A204.1 (cell line): Measurements from ENCODE around the gene ANKRD11.
"Not testable (repeated sequence)": the region's sequence is repeated elsewhere in the genome, so short reads cannot be mapped to it uniquely, and the experiment has no call there.

Experiments used
- FAIRE-seq: peaks from 2 replicates; lab custom pipeline; 2012; peaks lifted over from hg19 to GRCh38; lab: Jason Lieb, UNC

ANKRD11 gene

GRCh38 chr16:89314357-89314756 is 176.0 kb downstream of the ANKRD11 start:
- FAIRE-seq = no peak

DNA sequence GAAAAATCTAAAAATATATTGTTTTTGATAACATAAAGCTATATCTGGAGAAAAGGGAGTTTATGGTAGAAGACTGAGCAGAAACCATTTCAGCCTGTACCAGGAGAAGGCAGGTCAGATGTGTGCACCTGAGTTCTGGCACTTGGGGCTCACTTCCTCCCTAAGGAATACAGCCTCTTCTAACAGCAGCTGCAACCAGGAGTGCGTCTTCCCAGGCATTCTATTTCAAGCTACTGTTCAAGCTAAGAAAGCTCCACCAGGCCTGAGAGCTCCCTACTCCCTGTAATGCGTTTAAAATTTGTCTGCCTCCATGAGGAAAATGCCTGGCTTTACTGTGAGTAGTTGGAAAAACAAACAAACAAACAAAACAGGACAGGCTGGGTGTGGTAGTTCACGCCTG is 176.8 kb downstream of the ANKRD11 start:
- FAIRE-seq = no peak

GRCh38 chr16:89312598-89313299 is 177.6 kb downstream of the ANKRD11 start:
- no peak for FAIRE-seq

- no peak for FAIRE-seq
Observed at GRCh38 chr16:89312194-89312593, 178.2 kb downstream of the ANKRD11 start.

GRCh38 chr16:89311636-89312035 is 178.7 kb downstream of the ANKRD11 start:
- FAIRE-seq = no peak

DNA sequence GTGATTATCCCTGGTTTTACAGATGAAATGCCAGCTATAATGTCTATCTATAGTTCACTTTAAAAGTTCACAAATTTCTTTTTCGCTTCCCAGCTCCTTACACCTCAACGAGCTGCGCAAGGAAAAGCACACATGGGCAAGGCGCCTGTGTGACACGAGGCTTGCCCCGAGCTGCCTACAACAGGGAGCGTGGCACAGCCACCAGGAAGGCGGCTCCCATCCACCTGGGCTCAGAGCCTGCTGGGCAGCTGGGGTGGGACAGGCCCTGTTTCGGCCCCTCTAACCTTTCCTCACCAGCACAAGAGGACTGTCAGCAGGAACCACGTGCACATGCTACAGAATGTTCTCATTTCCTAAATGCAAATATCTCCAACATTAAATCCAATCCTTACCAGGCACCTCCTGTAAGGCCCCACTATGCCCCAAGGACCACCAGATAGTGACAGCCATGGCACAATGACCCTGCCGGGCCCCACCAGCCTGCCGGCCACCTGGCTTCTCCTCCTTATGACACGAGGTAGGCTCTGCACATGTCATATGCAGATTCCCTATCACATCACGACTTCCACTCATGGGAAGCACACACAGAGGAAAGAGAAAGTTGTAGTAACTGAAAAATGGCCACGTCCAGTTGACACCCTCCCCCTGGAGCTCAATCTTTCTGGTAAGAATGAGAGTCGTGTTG is 180.8 kb downstream of the ANKRD11 start:
- no peak for FAIRE-seq

DNA sequence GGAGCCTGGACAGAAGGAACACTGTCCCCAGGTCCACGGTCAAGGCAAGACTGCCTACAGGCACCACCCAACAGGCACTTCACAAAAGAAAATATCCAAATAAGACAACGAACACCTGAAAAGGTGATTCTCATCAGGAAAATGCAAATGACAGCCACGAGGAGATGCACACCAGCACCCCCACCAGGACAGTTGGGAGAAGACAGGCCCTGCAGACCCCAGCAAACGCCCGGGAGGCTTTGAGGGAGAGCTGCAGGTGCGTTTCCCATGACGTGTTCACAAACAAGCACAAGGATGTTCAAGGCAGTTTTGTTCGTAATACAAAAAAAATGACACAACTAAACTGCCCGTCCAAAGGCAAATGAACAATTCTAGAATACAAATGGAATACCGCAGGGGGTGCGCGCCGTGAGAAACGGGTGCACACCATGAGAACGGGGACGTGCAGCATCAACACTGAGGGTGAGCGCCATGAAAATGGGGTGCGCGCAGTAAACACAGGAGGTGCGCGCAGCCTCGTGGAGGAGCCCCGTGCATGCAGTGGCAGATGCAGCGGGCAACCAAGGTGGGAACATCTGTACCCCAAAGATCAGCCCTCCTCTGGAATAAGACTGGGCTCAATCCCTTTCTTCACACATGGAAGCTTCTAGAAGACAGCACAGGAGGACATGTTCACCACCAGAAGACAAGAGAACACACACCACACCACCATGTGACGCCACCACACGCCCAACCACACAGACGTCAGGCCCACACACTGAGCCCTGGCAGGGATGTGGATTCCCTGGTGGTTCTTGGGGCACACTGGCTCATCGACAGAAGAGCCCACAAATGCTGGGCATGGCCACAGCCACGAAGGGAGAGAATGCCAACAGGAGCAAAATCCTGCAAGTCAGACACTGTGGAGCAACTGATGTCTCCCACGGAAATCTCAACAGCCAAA is 181.7 kb downstream of the ANKRD11 start:
- no peak for FAIRE-seq

- no peak for FAIRE-seq
Observed at GRCh38 chr16:89307421-89307805, 182.9 kb downstream of the ANKRD11 start.

- not testable (repeated sequence) for FAIRE-seq
Observed at GRCh38 chr16:89306457-89307420, 183.6 kb downstream of the ANKRD11 start.

- FAIRE-seq = no peak
Observed at GRCh38 chr16:89304941-89305705, 185.2 kb downstream of the ANKRD11 start.

DNA sequence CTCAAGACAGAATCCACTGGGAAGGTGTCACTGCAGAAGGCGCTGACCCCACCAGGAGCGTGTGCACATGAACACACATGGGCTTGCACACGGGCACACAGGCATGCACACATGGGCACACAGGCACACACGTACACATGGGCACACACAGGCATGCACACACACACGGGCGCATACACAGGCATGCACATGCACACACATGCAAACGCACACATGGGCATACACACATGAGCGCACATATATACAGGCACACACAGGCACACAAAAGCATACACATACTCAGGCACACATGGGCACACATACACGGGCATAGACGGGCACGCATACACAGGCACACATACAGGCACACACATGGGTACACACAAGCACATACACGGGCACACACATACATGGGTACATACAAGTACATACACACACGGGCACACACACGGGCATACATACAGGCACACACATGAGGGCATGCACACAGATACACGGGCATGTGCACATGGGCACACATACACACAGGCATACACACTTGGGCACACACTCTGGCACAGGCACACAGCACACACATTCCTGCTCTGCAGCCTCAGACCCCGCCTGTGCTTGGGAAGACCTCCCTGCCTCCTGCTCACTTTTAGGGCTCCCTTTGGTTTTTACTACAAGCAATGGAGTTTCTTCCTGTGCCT is 186.0 kb downstream of the ANKRD11 start:
- no peak for FAIRE-seq

DNA sequence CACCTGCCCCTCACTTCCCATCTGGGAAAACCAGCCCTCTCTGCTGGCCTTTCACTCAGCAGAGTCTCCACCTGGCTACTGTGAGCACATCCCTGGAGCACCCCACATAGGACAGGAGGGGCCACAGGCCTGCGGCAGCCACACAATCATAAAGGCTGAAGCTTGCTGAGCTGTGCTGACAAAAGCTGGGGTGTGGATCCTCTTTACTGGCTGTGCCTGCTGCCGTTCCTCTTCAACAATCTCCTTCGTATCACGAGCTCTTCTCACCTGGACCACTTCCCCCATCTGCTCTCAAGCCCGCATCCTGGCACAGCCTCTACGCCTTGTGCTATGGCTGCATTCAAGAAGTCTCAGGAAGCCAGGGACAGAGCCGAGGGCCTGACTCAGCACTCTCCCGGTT is 186.7 kb downstream of the ANKRD11 start:
- no peak for FAIRE-seq

GRCh38 chr16:89300976-89301360 is 189.4 kb downstream of the ANKRD11 start:
- no peak for FAIRE-seq

DNA sequence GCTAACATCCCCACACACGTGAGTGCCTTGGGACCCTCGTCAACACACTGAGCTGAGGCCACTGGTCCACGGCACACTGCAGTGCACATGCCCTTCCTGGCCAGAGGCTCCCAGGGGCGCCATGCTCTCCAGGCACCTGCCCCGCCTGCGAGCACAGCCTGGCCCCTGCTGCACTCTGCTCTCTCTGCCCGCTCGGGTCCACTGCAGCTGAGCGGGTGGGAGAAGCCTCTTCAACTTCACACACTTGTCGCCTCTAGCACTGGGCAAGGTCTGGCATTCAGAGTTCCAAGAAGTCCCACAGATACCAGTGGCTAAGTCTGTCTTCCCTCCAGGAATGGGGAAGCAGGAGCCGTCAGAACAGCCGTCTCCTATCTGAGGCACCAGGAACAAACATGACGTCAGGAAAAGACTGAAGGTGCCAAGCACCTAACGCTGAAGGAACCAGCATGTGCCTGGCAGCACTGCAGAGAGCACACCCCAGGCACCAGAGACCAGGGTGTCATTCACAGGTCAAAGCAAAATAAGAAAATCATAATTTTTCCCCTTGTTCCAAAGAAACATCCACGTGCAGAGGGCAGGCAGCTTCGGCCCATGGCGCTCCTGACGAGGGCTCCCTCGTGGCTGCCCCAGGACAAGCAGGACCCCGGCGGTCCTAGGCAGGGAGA is 189.9 kb downstream of the ANKRD11 start:
- FAIRE-seq = no peak

DNA sequence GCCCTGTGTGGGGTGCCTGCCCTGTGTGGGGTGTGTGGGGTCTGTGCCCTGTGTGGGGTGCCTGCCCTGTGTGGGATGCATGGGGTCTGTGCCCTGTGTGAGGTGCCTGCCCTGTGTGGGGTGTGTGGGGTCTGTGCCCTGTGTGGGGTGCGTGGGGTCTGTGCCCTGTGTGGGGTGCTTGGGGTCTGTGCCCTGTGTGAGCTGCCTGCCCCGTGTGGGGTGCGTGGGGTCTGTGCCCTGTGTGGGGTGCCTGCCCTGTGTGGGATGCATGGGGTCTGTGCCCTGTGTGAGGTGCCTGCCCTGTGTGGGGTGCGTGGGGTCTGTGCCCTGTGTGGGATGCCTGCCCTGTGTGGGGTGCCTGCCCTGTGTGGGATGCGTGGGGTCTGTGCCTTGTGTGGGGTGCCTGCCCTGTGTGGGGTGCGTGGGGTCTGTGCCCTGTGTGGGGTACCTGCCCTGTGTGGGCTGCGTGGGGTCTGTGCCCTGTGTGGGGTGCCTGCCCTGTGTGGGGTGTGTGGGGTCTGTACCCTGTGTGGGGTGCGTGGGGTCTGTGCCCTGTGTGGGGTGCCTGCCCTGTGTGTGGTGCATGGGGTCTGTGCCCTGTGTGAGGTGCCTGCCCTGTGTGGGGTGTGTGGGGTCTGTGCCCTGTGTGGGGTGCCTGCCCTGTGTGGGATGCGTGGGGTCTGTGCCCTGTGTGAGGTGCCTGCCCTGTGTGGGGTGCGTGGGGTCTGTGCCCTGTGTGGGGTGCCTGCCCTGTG is 190.8 kb downstream of the ANKRD11 start:
- FAIRE-seq = not testable (repeated sequence)

DNA sequence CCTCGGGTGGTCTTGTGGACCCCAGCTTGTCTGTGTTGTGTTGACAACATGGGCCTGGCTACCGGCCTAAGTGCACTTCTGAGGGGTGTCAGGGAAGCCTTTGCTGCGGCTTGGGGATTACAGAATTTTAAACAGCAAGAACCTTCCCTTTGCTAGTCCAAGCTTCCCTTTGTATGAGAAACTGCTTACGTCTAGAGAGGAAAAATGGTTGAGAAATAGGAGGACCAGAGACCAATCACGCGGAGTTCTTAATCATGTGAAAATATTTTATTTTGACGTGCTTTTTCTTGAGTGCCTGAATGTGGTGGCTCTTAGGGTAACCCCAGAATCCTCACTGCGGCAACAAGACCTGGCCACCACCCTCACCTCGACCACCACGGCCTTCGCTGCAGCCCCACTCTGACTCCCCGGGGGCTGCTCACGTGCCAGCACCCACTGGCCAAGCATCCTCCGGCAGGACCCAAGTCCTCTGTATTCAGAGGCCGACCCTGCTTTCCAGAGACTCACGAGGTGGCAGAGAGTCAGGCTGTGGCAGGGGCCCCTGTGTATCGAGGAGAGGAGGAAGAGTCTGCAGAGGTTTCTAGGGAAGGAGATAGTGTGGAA is 191.6 kb downstream of the ANKRD11 start:
- FAIRE-seq = no peak

GRCh38 chr16:89297910-89298545 is 192.3 kb downstream of the ANKRD11 start:
- FAIRE-seq = no peak
